Measurements from ENCODE around the gene SAYSD1.

SAYSD1 gene

GRCh38 chr6:39056191-39056590, 58.8 kb downstream of the SAYSD1 start:
- DNase-seq: no peak

- DNase-seq: no peak
Observed at GRCh38 chr6:39055661-39056060, 59.3 kb downstream of the SAYSD1 start.

- no peak for DNase-seq
Observed at GRCh38 chr6:39054577-39055142, 60.3 kb downstream of the SAYSD1 start.
